ENCODE data around the gene PRPF6.

GRCh38 chr20:63982937-63983336, 2.0 kb downstream of the PRPF6 start:
- TF ChIP-seq CTCF (IDR thresholded peaks at IDR 0.05): no peak
- TF ChIP-seq EZH2 (IDR thresholded peaks at IDR 0.05; ENCODE audit: borderline replicate concordance, insufficient read depth, low read depth, low read length, poor library complexity, severe bottlenecking): no peak
